HepG2 (cell line): ENCODE measurements around the gene LCLAT1. TPM values are rescaled to one million over a fixed set of nuclear protein-coding genes. Genes with fewer than 3 reads are reported as not detected.

Source experiments
- ATAC-seq: fragments of 200-7000 bp; cut with Tn5 transposase; 3 replicates; pipeline ENCODE4 v1.9.1; 2020; ENCODE audit warnings: mild to moderate bottlenecking, moderate library complexity
- BruUV-seq: library from RNA; stranded (reverse); fragments of 400-500 nt; replicated peaks from 2 replicates; lab custom pipeline; 2021; lab: Mats Ljungman, UMichigan
- CTCF ChIA-PET: fragments of 300-600 bp; formaldehyde crosslinking; extraction: SDS; loops from one replicate; lab custom pipeline; 2021; ENCODE audit warnings: low total read pairs, inconsistent platforms, low intra/inter-chr PET ratio; lab: Yijun Ruan, JAX
- POLR2A ChIA-PET: fragments of 350-600 bp; sonication (Branson Sonifier 250); formaldehyde crosslinking; loops from one replicate; lab custom pipeline; 2020; ENCODE audit warnings: antibody characterized with exemption, inconsistent platforms; lab: Yijun Ruan, JAX
- DNase-seq: peaks from one replicate; pipeline ENCODE4 v3.0.0-alpha.2; 2015; ENCODE audit warnings: low spot score
- FAIRE-seq: peaks from 3 replicates; lab custom pipeline; 2011; peaks lifted over from hg19 to GRCh38; lab: Jason Lieb, UNC
- H2AFZ ChIP-seq: one replicate; pipeline ENCODE4 v1.6.1; 2011; ENCODE audit warnings: low read length, inconsistent platforms
- H3K27ac ChIP-seq: fragments of 300-600 bp; 3 replicates; pipeline ENCODE4 v1.8.0; 2011; ENCODE audit warnings: mixed run types, mild to moderate bottlenecking, mixed read lengths, low read length, inconsistent platforms; ENCODE audit not compliant: insufficient read depth; ENCODE audit errors: extremely low read length
- H3K27me3 ChIP-seq, 2 experiments: fragments of 200-600 bp in 1 of 2; 2 replicates in 1 of 2; 3 replicates in 1 of 2; pipeline versions ENCODE4 v1.6.0 to v1.8.0; 2011; ENCODE audit warnings: low read length in 2 of 2, mild to moderate bottlenecking in 2 of 2, moderate library complexity in 2 of 2, inconsistent platforms in 1 of 2; ENCODE audit not compliant: insufficient read depth in 2 of 2, control insufficient read depth in 1 of 2
- H3K36me3 ChIP-seq, 2 experiments: fragments of 200-600 bp in 1 of 2; replicated peaks in 1 of 2; 2 replicates in 1 of 2; 3 replicates in 1 of 2; pipeline versions ENCODE4 v1.5.1 to v1.8.0; 2011; ENCODE audit warnings: low read length in 2 of 2, inconsistent platforms in 1 of 2; ENCODE audit not compliant: insufficient read depth in 2 of 2, control insufficient read depth in 1 of 2
- H3K4me1 ChIP-seq: 2 replicates; pipeline ENCODE4 v1.5.1; 2012; ENCODE audit warnings: low read length, inconsistent platforms; ENCODE audit not compliant: insufficient read depth
- H3K4me2 ChIP-seq: 2 replicates; pipeline ENCODE4 v1.6.0; 2011; ENCODE audit warnings: low read depth, low read length, inconsistent platforms
- H3K4me3 ChIP-seq, 3 experiments: fragments of 200-600 bp in 1 of 3; sonication (generic), shearing (Covaris generic) in 1 of 3; replicated peaks in 1 of 3; 2 replicates each; pipeline ENCODE4 v1.5.1; 2011 to 2016; ENCODE audit warnings: low read length in 3 of 3, inconsistent platforms in 2 of 3, low read depth in 2 of 3, mild to moderate bottlenecking in 2 of 3, control low read depth in 1 of 3, mixed read lengths in 1 of 3; ENCODE audit not compliant: insufficient read depth in 1 of 3
- H3K79me2 ChIP-seq: one replicate; pipeline ENCODE4 v1.6.1; 2011; ENCODE audit warnings: low read length, inconsistent platforms; ENCODE audit not compliant: insufficient read depth
- H3K9ac ChIP-seq: 2 replicates; pipeline ENCODE4 v1.6.0; 2011; ENCODE audit warnings: mild to moderate bottlenecking, low read depth, low read length, inconsistent platforms; ENCODE audit not compliant: insufficient read depth
- H3K9me3 ChIP-seq: 2 replicates; pipeline ENCODE4 v1.5.1; 2012; ENCODE audit warnings: mild to moderate bottlenecking, low read length
- H4K20me1 ChIP-seq: 2 replicates; pipeline ENCODE4 v1.6.0; 2011; ENCODE audit warnings: inconsistent platforms, mild to moderate bottlenecking, low read length, moderate library complexity; ENCODE audit not compliant: insufficient read depth
- ARID2 ChIP-seq: sonication (generic); formaldehyde crosslinking; IDR thresholded peaks from 2 replicates; pipeline ENCODE4 v1.8.1; 2022; ENCODE audit warnings: mild to moderate bottlenecking, missing genetic modification reagents, borderline replicate concordance
- E2F2 ChIP-seq: sonication (generic); formaldehyde crosslinking; IDR thresholded peaks from 2 replicates; pipeline ENCODE4 v1.4.0; 2020; ENCODE audit warnings: missing genetic modification reagents, borderline replicate concordance
- ESRRA ChIP-seq: sonication (generic); formaldehyde crosslinking; IDR thresholded peaks from 2 replicates; pipeline ENCODE4 v1.5.1; 2020; ENCODE audit warnings: mild to moderate bottlenecking, low read depth, missing genetic modification reagents
- FOSL2 ChIP-seq: sonication (generic); formaldehyde crosslinking; IDR thresholded peaks from 2 replicates; pipeline ENCODE4 v1.4.0; 2020; ENCODE audit warnings: missing genetic modification reagents
- FOXP1 ChIP-seq, 2 experiments: fragments of 450-650 bp in 1 of 2; IDR thresholded peaks; 2 replicates each; pipeline ENCODE4 v1.6.1; 2017 to 2018; ENCODE audit warnings: antibody characterized with exemption in 1 of 2
- HDAC1 ChIP-seq: sonication (generic); formaldehyde crosslinking; IDR thresholded peaks from 2 replicates; pipeline ENCODE4 v1.5.1; 2020; ENCODE audit warnings: mild to moderate bottlenecking, missing genetic modification reagents
- TAF15 ChIP-seq: fragments of 200-400 bp; formaldehyde crosslinking; IDR thresholded peaks from one replicate; pipeline ENCODE4 v1.6.1; 2018; ENCODE audit warnings: mild to moderate bottlenecking, low read depth, low read length; ENCODE audit not compliant: poor library complexity, severe bottlenecking
- ZNF12 ChIP-seq: sonication (generic); formaldehyde crosslinking; IDR thresholded peaks from 2 replicates; pipeline ENCODE4 v1.5.0; 2020; ENCODE audit warnings: missing genetic modification reagents
- ZNF260 ChIP-seq: sonication (generic); formaldehyde crosslinking; IDR thresholded peaks from 2 replicates; pipeline ENCODE4 v1.4.0; 2020; ENCODE audit warnings: missing genetic modification reagents, low read depth, mild to moderate bottlenecking, borderline replicate concordance
- ZNF337 ChIP-seq: sonication (generic); formaldehyde crosslinking; IDR thresholded peaks from 2 replicates; pipeline ENCODE4 v1.5.1; 2020; ENCODE audit warnings: missing genetic modification reagents, low read depth, mild to moderate bottlenecking, borderline replicate concordance
- ZNF430 ChIP-seq: sonication (generic); formaldehyde crosslinking; IDR thresholded peaks from 2 replicates; pipeline ENCODE4 v1.9.0; 2021; ENCODE audit warnings: mild to moderate bottlenecking, missing genetic modification reagents
- ZNF484 ChIP-seq: sonication (generic); formaldehyde crosslinking; IDR thresholded peaks from 2 replicates; pipeline ENCODE4 v1.5.1; 2020; ENCODE audit warnings: mild to moderate bottlenecking, low read depth, missing genetic modification reagents, borderline replicate concordance
- ZNF672 ChIP-seq: sonication (generic); formaldehyde crosslinking; IDR thresholded peaks from 2 replicates; pipeline ENCODE4 v1.8.1; 2022; ENCODE audit warnings: missing genetic modification reagents
- ZZZ3 ChIP-seq: sonication (generic); formaldehyde crosslinking; IDR thresholded peaks from 2 replicates; pipeline ENCODE4 v1.4.0; 2020; ENCODE audit warnings: missing genetic modification reagents, mild to moderate bottlenecking, borderline replicate concordance
- WGBS: methylation state at CpG from one replicate; pipeline ENCODE4 v1.1.6; 2017; ENCODE audit warnings: low lambda C conversion rate; 5-methylcytosine and 5-hydroxymethylcytosine counted together
- in situ Hi-C: cut with HindIII; loops from 2 replicates; pipeline ENCODE4 v1.10.0; 2017; ENCODE audit warnings: low pct_unique_long_range_greater_than_20kb; ENCODE audit not compliant: extremely low pct_ligation_motif_present
- intact Hi-C: fragments of 100-400 bp; cut with micrococcal nuclease; formaldehyde crosslinking; loops from one replicate; pipeline ENCODE4 v1.10.0; 2022; ENCODE audit not compliant: unreplicated experiment
- polyA plus RNA-seq, 8 experiments: library from polyadenylated mRNA; depleted of rRNA in 3 of 8; stranded (reverse) in 7 of 8; unstranded in 1 of 8; fragments of >200 nt; fragmentation: Illumina TruSeq in 4 of 8; extraction: Trizol in 4 of 8; gene quantifications; 2 replicates each; pipeline versions ENCODE4 v1.2.1 to v1.2.3, GENCODE V29; 2011 to 2016; ENCODE audit warnings: low read depth in 4 of 8, missing spikeins in 1 of 8, mixed read lengths in 1 of 8; ENCODE audit not compliant: insufficient read depth in 1 of 8
- total RNA-seq, 5 experiments: library from RNA; depleted of rRNA; stranded (reverse); fragments of >200 nt; fragmentation: Illumina TruSeq; extraction: Trizol; gene quantifications; 2 replicates each; pipeline ENCODE4 v1.2.3, GENCODE V29; 2016; ENCODE audit warnings: low read depth in 1 of 5
- TF ChIP-seq, protein P1 (sequence below): sonication (generic); formaldehyde crosslinking; IDR thresholded peaks from 2 replicates; pipeline ENCODE4 v1.5.0; 2020; ENCODE audit warnings: mild to moderate bottlenecking, missing genetic modification reagents

Gene LCLAT1
- total and polyA plus RNA-seq, 2 of the 13 experiments (the other 11 are each of a cell fraction or from before 2014, with no cell fraction given): 18.0 to 28.0 TPM

DNA sequence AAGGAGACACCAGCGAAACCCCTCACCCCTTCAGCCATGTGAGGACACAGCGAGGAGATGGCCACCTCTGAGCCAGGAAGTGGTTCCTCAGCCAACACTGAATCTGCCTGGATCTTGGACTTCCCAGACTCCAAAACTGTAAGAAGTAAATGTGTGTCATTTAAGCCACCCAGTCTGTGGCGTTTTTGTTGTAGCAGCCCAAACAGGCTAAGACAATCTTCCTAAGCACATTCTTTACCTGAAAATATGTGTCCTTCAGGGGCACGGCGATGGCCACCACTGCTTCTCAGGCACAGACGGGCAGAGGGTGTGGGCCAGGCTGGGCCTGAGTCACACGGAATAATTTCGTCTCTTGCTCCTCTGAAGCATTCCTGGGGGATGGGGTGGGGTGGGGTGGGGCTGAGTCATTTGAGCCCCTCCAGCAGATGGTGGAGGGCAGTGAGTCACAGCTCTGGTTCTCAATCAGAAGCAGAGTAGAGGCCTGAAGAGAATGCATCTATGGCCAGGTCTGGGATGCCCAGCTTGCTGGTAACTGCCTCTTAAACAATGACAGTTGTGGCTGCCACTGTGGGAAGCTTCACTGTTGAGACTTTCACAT lies 217.8 kb downstream of the LCLAT1 start:
- Histone ChIP-seq H3K4me3 (no peak overlapping the region), H3K9ac (no peak overlapping the region), H3K27me3 (peaks cover 0 to 24% of the 10 kb centered on the region in 2 experiments; a peak in 1 of 5 replicates), H3K36me3 (no peaks in the 10 kb centered on the region), H2AFZ (no peak overlapping the region), H3K4me1 (no peaks in the 10 kb centered on the region), H3K27ac (no peak overlapping the region), H4K20me1 (no peaks in the 10 kb centered on the region), H3K4me2 (no peak overlapping the region), H3K79me2 (no peaks in the 10 kb centered on the region), H3K9me3 (peaks cover 4% of the 10 kb centered on the region)
- DNase-seq (peak; percentile 41), ATAC-seq (peak; percentile 52), FAIRE-seq (no peak)
- TF ChIP-seq FOXP1 (IDR thresholded peaks at IDR 0.05) (no peak), FOXP1 (CRISPR knock-in tag; IDR thresholded peaks at IDR 0.05) (no peak), HDAC1 (CRISPR knock-in tag) (no peak), ARID2 (CRISPR knock-in tag) (no peak), ZNF672 (CRISPR knock-in tag) (no peak), ZNF12 (CRISPR knock-in tag) (peak; percentile 95), FOSL2 (CRISPR knock-in tag) (peak; percentile 68; the same call in 1 of the 2 replicates), ZNF337 (CRISPR knock-in tag) (no peak)
- POLR2A ChIA-PET: no interaction called here
- no TSS peak for BruUV-seq
- 10% methylated on average over 8 of the region's 8 CpGs for WGBS
- in situ Hi-C loops: no loop called here
- CTCF ChIA-PET: no interaction called here
- intact Hi-C loops: no loop called here

DNA sequence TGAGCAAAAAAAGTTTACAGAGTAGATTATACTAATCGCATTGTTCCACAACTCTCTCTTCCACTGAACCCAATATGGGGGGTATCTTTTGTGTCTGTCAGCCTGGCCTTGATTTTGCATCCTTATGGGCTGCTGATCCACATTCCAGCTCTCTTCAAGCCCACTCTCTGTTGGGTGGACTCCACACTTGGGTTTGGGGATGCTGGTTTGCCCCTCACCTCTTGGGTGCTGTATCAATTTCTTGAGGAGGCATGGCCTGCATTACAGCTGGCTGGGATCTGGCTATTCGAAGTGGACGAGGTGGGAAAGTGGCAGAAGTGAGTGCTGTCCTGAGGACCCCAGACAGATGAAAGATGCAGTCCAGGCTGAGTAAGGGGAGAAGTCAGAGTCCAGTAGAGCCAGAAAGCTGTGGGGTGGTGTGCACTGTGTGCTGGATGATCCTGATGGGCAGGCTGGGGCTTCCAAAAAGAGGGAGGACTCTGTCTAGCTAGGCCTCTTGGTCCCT lies 218.8 kb downstream of the LCLAT1 start:
- Histone ChIP-seq H2AFZ (no peak overlapping the region), H3K9ac (no peak overlapping the region), H3K27ac (no peak overlapping the region), H3K27me3 (peaks cover 0 to 20% of the 10 kb centered on the region in 2 experiments; a peak in 1 of 5 replicates), H3K4me1 (no peaks in the 10 kb centered on the region), H3K9me3 (peaks cover 4% of the 10 kb centered on the region), H3K4me2 (no peak overlapping the region; the same call in 1 of the 2 replicates), H3K36me3 (no peaks in the 10 kb centered on the region), H3K79me2 (no peaks in the 10 kb centered on the region), H4K20me1 (no peaks in the 10 kb centered on the region), H3K4me3 (no peak overlapping the region)
- FAIRE-seq (no peak), DNase-seq (no peak), ATAC-seq (no peak; the same call in 2 of the 3 replicates)
- ChIA-PET POLR2A (no interaction called here), CTCF (no interaction called here)
- in situ Hi-C loops: no loop called here
- intact Hi-C loops: no loop called here
- BruUV-seq: no TSS peak
- TF ChIP-seq ZNF260 (no peak), E2F2 (CRISPR knock-in tag) (no peak), ZNF484 (CRISPR knock-in tag) (no peak), TAF15 (no peak), ZZZ3 (CRISPR knock-in tag) (no peak), ZNF430 (no peak), ESRRA (no peak)
- TF ChIP-seq, protein P1, sequence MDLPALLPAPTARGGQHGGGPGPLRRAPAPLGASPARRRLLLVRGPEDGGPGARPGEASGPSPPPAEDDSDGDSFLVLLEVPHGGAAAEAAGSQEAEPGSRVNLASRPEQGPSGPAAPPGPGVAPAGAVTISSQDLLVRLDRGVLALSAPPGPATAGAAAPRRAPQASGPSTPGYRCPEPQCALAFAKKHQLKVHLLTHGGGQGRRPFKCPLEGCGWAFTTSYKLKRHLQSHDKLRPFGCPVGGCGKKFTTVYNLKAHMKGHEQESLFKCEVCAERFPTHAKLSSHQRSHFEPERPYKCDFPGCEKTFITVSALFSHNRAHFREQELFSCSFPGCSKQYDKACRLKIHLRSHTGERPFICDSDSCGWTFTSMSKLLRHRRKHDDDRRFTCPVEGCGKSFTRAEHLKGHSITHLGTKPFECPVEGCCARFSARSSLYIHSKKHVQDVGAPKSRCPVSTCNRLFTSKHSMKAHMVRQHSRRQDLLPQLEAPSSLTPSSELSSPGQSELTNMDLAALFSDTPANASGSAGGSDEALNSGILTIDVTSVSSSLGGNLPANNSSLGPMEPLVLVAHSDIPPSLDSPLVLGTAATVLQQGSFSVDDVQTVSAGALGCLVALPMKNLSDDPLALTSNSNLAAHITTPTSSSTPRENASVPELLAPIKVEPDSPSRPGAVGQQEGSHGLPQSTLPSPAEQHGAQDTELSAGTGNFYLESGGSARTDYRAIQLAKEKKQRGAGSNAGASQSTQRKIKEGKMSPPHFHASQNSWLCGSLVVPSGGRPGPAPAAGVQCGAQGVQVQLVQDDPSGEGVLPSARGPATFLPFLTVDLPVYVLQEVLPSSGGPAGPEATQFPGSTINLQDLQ (CRISPR knock-in tag): no peak
- 17% methylated on average over 3 of the region's 3 CpGs for WGBS
